PC-3 (cell line): Measurements from ENCODE around the gene MDM1.

ENCODE experiments used
- EZH2 ChIP-seq: fragments of 300-600 bp; sonication (generic); IDR thresholded peaks from one replicate; pipeline ENCODE4 v1.6.1; 2017; ENCODE audit warnings: antibody characterized with exemption, mild to moderate bottlenecking, low read length; ENCODE audit not compliant: unreplicated experiment
- EZH2phosphoT487 ChIP-seq: fragments of 300-600 bp; sonication (generic); IDR thresholded peaks from 2 replicates; pipeline ENCODE4 v1.6.1; 2018; ENCODE audit warnings: mild to moderate bottlenecking, antibody characterized with exemption, low read length, borderline replicate concordance
- TF ChIP-seq, protein P1 (sequence below): fragments of 300-600 bp; sonication (generic); conservative IDR thresholded peaks from 2 replicates; pipeline ENCODE4 v1.5.1; 2017; ENCODE audit warnings: antibody characterized with exemption, low read depth, mild to moderate bottlenecking, low read length

DNA sequence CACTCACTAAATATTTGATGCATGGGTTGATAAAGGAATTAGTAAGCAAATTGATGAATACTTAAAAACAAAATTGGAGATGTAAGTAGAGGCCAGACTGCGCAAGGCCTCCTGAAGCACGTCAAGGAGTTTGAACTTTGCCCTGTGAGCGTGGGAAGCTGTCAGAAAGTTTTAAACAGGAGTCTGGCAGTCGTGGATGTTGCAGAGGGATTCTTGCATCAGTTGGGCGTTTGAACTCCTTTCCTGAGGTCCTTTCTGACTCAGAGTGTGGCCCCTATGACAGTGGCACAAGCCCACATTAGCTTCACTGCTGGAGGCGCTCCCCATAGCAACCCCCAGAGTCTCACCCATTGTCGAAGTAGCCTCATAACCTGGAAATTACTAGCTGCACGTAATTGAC, 60.8 kb downstream of the MDM1 start:
- TF ChIP-seq, protein P1, sequence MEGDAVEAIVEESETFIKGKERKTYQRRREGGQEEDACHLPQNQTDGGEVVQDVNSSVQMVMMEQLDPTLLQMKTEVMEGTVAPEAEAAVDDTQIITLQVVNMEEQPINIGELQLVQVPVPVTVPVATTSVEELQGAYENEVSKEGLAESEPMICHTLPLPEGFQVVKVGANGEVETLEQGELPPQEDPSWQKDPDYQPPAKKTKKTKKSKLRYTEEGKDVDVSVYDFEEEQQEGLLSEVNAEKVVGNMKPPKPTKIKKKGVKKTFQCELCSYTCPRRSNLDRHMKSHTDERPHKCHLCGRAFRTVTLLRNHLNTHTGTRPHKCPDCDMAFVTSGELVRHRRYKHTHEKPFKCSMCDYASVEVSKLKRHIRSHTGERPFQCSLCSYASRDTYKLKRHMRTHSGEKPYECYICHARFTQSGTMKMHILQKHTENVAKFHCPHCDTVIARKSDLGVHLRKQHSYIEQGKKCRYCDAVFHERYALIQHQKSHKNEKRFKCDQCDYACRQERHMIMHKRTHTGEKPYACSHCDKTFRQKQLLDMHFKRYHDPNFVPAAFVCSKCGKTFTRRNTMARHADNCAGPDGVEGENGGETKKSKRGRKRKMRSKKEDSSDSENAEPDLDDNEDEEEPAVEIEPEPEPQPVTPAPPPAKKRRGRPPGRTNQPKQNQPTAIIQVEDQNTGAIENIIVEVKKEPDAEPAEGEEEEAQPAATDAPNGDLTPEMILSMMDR: no peak
- TF ChIP-seq EZH2: no peak
- TF ChIP-seq EZH2phosphoT487: no peak
